HG03457 (cell line): Measurements from ENCODE around the gene C18orf32.
"Not testable (repeated sequence)": the region's sequence is repeated elsewhere in the genome, so short reads cannot be mapped to it uniquely, and the experiment has no call there.

Source experiments
- ATAC-seq: cut with Tn5 transposase; IDR thresholded peaks from one replicate; pipeline ENCODE4 v1.9.1; 2021; ENCODE audit warnings: moderate number of reproducible peaks; ENCODE audit not compliant: unreplicated experiment

C18orf32 gene

DNA sequence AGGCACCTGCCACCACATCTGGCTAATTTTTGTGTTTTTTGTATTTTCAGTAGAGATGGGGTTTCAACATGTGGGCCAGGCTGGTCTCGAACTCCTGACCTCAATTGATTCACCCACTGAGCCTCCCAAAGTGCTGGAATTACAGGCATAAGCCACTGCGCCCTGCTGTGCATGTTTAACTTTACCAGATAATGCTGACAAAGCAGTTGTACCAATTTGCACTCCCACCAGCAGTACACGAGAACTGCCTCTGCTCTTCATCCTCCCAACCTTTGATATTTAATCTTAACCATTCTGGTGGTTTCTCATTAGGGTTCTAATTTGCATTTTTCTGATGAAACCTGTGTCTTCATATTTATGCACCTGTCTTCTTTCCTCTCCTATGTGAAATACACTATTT is 14.6 kb downstream of the C18orf32 start:
- no peak for ATAC-seq

GRCh38 chr18:49471532-49471931 is 15.5 kb downstream of the C18orf32 start:
- ATAC-seq = no peak

DNA sequence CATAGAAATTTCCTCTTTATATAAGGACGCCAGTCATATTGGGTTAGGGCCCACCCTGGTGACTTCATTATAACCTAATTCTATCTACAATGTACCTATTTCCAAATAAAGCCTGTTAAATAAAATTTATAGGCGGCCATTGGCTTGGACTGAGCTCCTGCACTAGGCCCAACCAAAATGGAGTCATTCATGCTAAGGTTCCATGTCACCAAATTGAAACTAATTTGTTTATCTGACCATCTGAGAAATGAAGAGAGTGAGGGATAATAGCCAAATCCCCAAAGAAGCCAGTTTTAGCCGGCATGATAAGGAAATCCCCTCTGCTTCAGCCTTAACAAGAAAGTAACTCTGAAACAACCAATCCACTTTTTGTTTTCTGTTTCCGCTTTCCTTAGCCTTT is 19.4 kb downstream of the C18orf32 start:
- no peak for ATAC-seq

GRCh38 chr18:49467019-49467563 is 19.9 kb downstream of the C18orf32 start:
- no peak for ATAC-seq

GRCh38 chr18:49464718-49465598 is 22.1 kb downstream of the C18orf32 start:
- no peak for ATAC-seq

DNA sequence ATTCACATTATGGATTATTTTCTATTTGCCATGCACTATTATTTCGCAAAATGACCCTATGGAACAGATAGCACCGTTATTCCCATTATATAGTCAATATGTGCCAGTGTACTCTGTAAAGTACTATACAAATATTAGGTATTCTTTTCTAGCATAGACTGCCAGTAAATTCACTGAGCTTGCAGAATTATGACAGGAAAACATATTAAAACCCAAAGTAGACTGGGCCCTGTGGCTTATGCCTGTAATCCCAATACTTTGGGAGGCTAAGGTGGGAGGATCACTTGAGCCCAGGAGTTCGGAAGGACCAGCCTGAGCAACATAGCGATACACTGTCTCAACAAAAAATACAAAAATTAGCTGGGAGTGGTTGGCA is 25.4 kb downstream of the C18orf32 start:
- ATAC-seq = no peak

- ATAC-seq = no peak
Measured at GRCh38 chr18:49460976-49461601, 25.9 kb downstream of the C18orf32 start.

DNA sequence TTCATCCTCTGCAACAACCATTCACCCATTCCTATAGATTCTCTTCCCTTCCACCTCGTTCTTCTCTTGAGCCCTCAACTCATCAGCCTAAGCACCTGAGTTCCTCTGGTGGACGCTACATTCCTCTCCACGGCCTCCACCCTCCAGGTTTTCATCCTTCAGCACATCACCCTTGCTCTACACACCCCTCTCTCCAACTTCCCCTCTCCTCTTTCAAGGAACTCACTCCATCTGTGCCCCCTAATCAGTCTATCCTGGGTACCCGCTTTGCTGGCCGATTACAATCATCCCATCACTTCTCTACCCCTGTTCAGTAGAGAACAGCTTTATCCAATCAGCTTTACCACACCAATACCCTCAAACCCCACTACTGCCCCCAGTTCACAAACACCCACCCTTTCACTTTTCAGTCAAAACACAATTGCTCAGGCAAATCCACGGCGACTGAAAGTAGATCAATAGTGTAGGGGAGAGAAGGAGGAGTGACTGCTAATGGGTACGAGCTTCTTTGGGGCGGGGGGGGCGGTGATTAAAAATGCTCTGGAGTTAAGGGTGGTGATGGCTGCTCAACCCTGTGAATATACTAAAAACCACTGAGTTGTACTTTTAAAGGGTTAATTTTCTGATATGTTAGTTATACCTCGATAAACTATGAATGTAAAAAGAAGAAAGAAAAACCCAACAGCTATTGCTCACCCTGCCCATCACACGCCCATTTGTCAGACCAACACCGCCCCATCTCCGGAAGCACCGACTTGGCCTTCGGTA is 27.4 kb downstream of the C18orf32 start:
- no peak for ATAC-seq

DNA sequence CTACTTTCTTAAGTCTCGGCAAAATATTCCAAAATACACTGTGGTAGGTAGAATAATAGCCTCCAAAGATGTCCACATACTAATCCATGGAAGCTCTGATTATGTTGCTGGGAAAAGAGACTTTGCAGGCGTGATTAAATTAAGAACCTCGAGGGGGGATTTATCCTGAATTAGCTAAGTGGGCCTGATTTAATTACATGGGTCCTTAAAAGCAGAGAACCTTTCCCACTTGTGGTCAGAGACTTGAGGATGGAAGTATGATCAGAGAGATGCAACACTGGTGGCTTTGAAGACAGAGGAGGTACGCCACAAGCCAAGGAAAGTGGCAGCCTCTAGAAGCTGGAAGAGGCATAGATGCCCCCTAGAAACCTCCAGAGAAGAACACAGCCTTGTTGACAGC is 29.4 kb downstream of the C18orf32 start:
- no peak for ATAC-seq

- ATAC-seq = no peak
Measured at GRCh38 chr18:49456794-49457193, 30.2 kb downstream of the C18orf32 start.

- not testable (repeated sequence) for ATAC-seq
Measured at GRCh38 chr18:49452534-49452933, 34.5 kb downstream of the C18orf32 start.

- no peak for ATAC-seq
Measured at GRCh38 chr18:49447810-49448745, 39.0 kb downstream of the C18orf32 start.

GRCh38 chr18:49446481-49446880 is 40.6 kb downstream of the C18orf32 start:
- no peak for ATAC-seq

DNA sequence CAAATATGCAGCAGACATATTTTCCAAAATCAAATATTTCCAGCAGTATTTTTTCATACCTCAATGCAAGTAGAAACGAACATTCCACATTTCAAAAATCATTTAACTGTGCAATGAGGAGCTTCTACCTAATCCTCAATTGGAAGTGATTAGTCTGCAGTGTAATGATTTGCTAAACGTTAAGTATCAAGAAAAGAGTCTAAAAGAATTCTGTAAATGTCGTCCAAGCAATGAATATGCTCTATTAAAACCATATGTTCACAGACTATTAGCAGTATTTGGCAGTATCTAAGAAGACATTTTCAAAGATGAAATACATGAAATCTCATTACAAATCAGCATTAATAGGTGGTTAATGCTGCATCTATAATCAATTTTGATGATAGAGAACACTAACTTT is 42.5 kb downstream of the C18orf32 start:
- ATAC-seq = no peak

GRCh38 chr18:49443837-49444236 is 43.2 kb downstream of the C18orf32 start:
- ATAC-seq = no peak

DNA sequence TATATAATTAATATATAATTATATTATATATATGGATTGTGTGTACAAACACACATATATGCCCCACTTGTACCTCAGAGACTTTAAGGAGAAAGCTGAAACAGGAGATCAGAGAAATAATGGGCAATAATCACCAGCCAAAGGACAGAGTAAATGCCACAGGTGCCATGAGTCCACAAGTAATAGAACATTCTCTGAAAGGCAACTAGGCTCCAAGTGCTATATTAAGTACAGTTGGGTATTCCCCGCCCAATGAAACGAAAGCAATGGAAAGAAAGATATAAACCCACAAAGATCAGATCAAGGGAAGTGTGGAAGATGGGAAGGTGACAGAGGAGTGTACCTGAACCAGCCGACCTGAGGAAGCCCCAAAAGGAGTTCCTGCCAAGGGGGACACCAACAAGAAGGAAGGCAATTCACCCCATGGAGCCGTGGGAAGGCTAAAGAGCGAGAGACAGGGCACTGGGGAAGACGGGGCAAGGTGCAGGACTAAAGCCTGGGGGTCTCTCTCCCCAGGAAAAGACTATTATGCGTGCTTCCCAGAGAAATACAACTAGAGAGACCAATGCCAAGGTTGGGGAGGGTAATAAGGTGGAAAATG is 45.6 kb downstream of the C18orf32 start:
- ATAC-seq = no peak

GRCh38 chr18:49435170-49435569 is 51.9 kb downstream of the C18orf32 start:
- ATAC-seq = no peak

DNA sequence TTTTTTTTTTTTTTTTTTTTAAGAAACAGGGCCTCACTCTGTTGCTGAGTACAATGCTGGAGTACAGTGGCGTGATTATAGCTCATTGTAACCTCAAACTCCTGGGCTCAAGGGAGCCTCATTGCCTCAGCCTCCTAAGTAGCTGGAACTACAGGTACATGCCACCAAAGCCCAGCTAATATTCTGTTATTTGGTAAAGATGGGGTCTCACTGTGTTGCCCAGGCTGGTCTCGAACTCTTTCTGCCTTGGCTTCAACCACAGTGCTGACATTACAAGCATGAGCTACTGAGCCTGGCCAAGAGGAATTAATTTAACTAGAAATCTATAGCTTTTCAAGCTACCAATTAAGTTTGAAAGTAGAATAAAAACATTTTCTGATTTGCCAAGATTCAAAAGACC is 54.4 kb downstream of the C18orf32 start:
- no peak for ATAC-seq

DNA sequence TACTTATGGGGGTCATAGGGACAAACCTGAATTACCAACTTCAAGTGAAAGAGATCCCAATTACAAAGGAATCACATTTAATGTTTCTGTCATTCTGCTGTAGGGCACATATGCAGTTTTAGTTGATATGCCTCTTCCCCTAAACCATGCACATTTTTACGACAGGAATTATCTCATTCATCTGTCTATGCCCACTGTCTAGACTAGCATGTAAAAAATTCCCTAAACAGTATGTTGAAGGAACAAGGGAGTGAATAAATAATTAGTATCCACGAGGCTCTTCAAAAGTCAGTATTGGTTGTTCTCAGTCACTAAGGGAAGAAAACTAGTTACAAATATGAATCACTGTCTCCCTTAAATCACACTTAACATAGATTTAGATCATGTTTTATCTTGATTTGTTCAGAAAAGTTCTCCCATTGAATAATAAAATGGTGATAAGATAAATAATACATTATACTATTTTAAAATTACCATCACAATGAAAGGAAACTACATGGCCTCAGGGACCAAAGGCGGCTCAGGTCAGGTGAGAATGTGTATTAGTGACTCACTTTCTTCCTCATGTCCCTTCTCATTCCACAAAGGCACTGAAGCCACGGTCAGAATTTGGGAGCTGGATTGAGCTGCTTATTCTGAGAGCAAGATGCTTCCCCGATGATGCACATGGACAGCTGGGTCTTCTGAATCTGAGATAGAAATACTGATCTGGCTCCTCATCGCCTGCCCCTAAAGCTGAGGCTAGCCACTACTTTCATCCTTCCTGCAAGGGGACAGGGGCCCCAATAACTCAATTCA is 55.7 kb downstream of the C18orf32 start:
- ATAC-seq = no peak
